ENCODE data around the gene SLC39A3.

SLC39A3 gene

GRCh38 chr19:2768365-2769132 is 28.7 kb upstream of the SLC39A3 start:
- DNase-seq (ENCODE audit: low read depth in 3 of 3) = no peak

DNA sequence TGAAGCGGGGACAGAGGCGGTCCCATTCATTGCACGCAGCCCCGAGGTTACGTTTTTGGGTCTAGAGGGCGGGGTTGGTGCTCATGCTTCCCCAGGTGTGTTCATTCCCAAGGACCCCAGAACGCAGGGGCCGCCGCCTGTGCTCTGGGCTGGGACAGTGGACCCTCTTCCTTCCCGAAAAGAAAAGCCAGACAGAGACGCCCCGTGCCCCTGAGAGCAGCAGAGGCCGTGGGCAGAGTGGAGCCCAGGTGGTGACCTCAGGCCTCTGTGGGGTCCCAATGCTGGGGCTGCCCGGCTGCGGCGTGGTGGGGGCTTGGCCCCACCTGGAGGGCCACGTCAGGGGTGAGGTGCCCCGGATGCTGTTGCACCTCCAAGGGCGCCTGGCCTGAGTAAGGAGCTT is 27.9 kb upstream of the SLC39A3 start:
- no peak for DNase-seq (ENCODE audit: low read depth in 3 of 3)

GRCh38 chr19:2766594-2767372 is 27.0 kb upstream of the SLC39A3 start:
- no peak for DNase-seq (ENCODE audit: low read depth in 3 of 3)

DNA sequence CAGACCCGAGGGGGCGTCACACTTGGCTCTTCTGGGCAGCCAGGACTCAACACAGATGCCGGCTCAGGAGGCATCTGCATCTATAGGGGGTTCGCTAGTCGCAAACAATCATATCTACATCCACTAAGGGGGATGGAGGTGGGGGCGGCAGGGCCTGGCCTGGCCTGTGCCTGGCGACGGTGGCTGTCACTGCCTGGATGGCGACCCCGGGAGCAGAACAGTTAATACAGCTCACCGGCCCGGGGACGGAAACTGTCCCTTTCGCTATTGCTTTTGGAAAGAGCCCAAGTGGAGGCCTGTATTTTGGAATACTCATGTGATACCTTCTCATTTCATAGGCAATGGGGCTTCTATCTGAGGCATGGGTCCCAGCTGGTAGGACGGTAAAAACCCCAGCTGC is 25.6 kb upstream of the SLC39A3 start:
- DNase-seq (ENCODE audit: low read depth in 3 of 3) = no peak

DNA sequence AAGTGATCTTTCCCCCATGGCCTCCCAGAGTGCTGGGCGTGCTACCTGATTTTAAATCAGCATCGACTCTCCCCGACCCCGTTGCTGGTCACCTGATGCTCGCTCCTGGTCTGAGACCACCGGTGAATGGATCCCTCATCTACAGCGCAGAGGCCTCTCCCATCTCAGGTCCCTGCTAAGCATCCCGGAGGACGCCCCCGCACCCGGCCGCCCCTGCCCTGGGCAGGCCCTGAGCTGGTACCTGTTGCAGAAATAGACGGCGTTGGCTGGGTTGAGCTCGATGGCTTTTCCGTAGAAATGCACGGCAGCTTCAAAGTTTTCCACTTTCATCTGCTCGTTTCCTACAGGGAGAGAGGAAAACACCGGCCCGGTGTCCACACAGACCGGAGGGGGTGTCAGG is 25.1 kb upstream of the SLC39A3 start:
- no peak for DNase-seq (ENCODE audit: low read depth in 3 of 3)

DNA sequence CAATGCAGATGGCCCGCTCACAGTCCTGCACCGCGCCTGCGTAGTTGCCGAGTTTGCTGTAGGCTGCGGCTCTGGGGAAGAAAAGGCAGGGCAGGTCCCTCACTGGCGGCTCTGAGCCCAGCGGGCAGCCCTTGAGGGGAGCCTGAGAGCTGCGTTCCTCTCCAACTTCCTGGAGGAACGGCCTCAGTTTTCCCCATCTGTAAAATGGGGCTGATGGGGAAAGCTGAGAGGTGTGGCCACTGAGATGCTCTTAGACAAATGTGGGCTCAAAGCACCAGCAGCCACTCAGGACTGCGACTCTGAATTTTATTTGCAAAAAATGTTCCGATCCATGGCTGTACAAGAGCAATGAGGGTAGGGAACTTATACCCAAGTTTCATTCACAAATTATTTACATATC is 23.9 kb upstream of the SLC39A3 start:
- no peak for DNase-seq (ENCODE audit: low read depth in 3 of 3)

GRCh38 chr19:2762783-2763496 is 23.1 kb upstream of the SLC39A3 start:
- no peak for DNase-seq (ENCODE audit: low read depth in 3 of 3)

GRCh38 chr19:2761876-2762782 is 22.3 kb upstream of the SLC39A3 start:
- no peak for DNase-seq (ENCODE audit: low read depth in 3 of 3)

DNA sequence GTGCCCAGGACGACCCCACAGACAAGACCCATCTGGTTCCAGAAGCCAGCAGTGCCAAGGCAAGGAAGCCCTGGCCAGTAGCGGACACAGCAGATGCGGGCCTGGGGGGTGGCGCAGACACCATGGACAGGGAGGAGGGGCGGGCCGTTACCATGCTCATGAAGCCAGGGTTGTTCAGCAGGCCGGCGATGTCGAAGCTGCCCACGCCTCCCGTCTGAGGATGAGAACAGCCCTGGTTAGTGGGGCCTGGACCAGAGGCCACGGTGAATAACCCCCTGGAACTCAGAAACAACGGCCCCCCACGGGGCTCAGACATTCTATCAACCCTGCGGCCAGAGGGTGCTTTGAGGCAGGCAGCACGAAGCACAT is 21.5 kb upstream of the SLC39A3 start:
- DNase-seq (ENCODE audit: low read depth in 3 of 3) = no peak

- DNase-seq (ENCODE audit: low read depth in 3 of 3) = no peak
These were observed 20.1 kb upstream of the SLC39A3 start for GRCh38 chr19:2759965-2760364.

- DNase-seq (ENCODE audit: low read depth in 3 of 3) = no peak
These were observed 19.5 kb upstream of the SLC39A3 start for GRCh38 chr19:2759362-2759761.

DNA sequence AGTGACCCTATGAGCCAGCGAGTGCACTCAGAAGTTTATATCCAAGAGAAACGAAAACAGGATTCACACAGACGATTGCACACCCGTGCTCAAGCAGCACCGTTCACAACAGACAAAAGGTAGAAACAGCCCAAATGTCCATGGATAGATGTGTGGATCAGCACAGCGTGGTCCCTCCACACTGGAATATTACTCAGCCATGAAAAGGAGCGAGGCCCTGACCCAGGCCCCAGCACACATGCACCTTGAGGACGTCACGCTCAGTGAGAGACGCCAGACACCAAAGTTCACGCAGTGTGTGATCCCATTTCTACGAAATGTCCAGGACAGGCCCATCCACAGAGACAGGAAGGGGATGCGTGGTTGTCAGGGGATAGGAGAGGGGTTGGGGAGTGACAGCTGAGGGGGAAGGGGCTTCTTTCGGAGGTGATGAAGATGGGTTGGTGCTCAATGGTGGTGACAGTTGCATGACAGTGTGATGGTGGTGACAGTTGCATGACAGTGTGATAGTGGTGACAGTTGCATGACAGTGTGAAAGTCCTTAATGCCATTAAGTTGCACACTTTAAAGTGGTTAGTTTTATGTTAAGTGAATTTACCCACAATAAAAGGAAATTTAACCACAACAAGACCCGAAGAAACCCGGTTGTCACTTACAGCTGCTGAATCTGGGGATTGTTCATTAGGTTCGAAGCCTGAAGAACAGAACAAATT is 18.9 kb upstream of the SLC39A3 start:
- DNase-seq (ENCODE audit: low read depth in 3 of 3) = no peak

DNA sequence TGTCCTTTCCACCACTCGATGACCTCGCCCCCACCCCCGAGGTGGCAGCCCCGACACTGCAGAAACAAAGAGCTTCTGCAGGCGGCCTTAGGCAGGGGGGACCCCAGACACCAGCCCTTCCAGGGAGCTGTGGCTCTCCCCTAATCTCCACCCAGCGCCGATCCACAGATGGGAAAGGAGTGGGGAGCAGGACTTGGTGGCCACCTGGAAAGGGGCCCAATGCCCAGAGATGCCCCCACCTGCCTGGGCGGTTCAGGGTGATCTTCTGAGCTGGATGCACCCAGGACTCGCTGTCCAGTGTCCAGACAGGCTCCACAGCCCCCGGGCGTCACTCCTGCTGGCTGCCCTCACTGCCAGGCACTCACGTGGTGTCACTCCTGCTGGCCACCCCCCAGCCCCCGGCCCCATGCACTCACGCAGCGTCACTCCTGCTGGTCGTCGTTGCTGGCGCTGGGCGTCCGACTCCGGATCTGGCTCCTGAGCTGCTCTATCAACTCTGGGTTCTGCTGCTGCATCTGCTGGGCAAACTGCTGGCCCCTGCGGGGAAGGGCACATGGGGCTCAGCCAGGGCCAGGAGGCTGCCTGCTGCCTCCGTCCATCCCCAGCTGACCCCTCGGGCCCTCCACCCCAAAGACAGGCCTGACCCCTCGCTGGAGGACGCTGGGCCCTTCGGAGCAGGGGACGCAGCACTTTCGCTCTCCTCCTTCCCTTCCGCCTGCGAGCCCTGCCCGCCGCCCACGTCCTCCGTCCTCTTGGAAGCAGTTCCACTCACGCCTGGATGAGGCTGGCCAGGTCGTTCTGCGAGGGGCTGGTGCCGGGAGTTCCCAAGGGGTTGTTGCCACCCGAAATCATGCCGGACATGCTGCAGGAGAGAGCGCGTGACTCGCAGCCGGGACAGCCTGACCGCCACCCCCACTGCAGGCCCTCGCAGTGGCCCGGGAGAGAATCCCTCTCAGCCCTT is 17.4 kb upstream of the SLC39A3 start:
- DNase-seq (ENCODE audit: low read depth in 3 of 3) = no peak

- no peak for DNase-seq (ENCODE audit: low read depth in 3 of 3)
These were observed 16.7 kb upstream of the SLC39A3 start for GRCh38 chr19:2756477-2756876.

DNA sequence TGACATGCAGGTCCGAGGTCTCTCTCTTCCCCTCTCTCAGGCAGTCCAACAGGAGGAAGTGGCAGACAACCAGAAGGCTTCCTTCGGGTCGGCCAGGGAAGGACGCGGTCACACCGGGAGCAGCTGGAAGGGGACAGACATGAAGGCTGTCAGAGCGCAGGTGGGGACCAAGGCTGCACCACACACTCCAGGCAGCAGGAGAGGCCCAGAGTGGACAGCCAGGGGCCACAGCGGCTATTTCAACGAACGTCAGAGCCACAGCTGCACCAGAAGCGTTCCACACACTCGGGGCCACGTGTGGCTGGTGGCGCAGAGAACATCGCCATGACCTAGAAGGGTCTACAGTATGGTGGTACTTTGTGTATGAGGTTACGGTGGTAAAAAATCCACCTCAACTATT is 16.0 kb upstream of the SLC39A3 start:
- no peak for DNase-seq (ENCODE audit: low read depth in 3 of 3)

DNA sequence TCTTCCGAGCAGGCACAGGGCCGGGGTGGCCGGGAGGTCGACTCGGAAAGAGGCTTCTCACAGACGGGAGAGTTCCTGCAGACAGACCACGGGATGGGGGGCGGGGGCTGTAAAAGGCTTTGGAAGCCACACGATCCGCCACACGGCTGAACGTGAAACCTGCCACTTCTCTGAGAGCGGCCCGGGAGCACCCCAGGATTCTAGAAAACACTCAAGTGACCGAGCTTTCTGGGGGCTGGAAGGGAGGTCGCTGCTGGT is 15.6 kb upstream of the SLC39A3 start:
- no peak for DNase-seq (ENCODE audit: low read depth in 3 of 3)

- no peak for DNase-seq (ENCODE audit: low read depth in 3 of 3)
These were observed 15.0 kb upstream of the SLC39A3 start for GRCh38 chr19:2754659-2755447.

- DNase-seq (ENCODE audit: low read depth in 3 of 3) = no peak
These were observed 11.6 kb upstream of the SLC39A3 start for GRCh38 chr19:2751438-2751830.

- DNase-seq (ENCODE audit: low read depth in 3 of 3) = no peak
These were observed 11.1 kb upstream of the SLC39A3 start for GRCh38 chr19:2750808-2751437.

All from stimulated activated CD4-positive, alpha-beta T cell treated with anti-CD3 and anti-CD28 coated beads, TNF-alpha, amount 100 ng/mL, for 48 hours (primary cell).